ENCODE data around the gene SORCS2.

The SORCS2 gene

GRCh38 chr4:7758476-7758875 is 566.1 kb downstream of the SORCS2 start:
- Histone ChIP-seq H4K20me1 (ENCODE audit: control insufficient read depth, insufficient read depth, low read depth, low read length) (no peaks in the 10 kb centered on the region), H3K36me3 (ENCODE audit: control insufficient read depth, low read length) (no peaks in the 10 kb centered on the region), H3K79me2 (ENCODE audit: control insufficient read depth, low read length) (no peaks in the 10 kb centered on the region), H3K4me1 (ENCODE audit: control insufficient read depth, low read length) (peaks cover 9% of the 10 kb centered on the region), H3K4me3 (ENCODE audit: low read length) (no peak overlapping the region), H3F3A (ENCODE audit: control insufficient read depth, insufficient read depth) (no peaks in the 10 kb centered on the region), H3K9me3 (ENCODE audit: control insufficient read depth, insufficient read depth, low read length) (no peaks in the 10 kb centered on the region), H3K27ac (ENCODE audit: low read depth, low read length) (no peak overlapping the region), H3K4me2 (ENCODE audit: low read length) (no peak overlapping the region), H3K9me2 (replicated peaks; ENCODE audit: control insufficient read depth, low read length) (no peaks in the 10 kb centered on the region), H3K27me3 (ENCODE audit: control insufficient read depth, low read length) (peaks cover 13% of the 10 kb centered on the region)
- TF ChIP-seq EZH2phosphoT487 (IDR thresholded peaks at IDR 0.05; ENCODE audit: borderline replicate concordance, low read length) (no peak), CTCF (IDR thresholded peaks at IDR 0.05; ENCODE audit: low read depth, low read length, poor library complexity, severe bottlenecking) (no peak)

- H3F3A ChIP-seq (ENCODE audit: control insufficient read depth, insufficient read depth), result no peaks in the 10 kb centered on the region
- H3K27me3 ChIP-seq (ENCODE audit: control insufficient read depth, low read length), result peaks cover 13% of the 10 kb centered on the region
- H3K27ac ChIP-seq (ENCODE audit: low read depth, low read length), result no peak overlapping the region
- H3K4me1 ChIP-seq (ENCODE audit: control insufficient read depth, low read length), result peaks cover 9% of the 10 kb centered on the region
- no peaks in the 10 kb centered on the region for H3K79me2 ChIP-seq (ENCODE audit: control insufficient read depth, low read length)
- no peaks in the 10 kb centered on the region for H3K36me3 ChIP-seq (ENCODE audit: control insufficient read depth, low read length)
- TF ChIP-seq EZH2phosphoT487 (IDR thresholded peaks at IDR 0.05; ENCODE audit: borderline replicate concordance, low read length), result no peak
- TF ChIP-seq CTCF (IDR thresholded peaks at IDR 0.05; ENCODE audit: low read depth, low read length, poor library complexity, severe bottlenecking), result no peak
- H3K4me2 ChIP-seq (ENCODE audit: low read length), result peak overlapping the region; percentile 39
- peak overlapping the region; percentile 29 for H3K4me3 ChIP-seq (ENCODE audit: low read length)
- no peaks in the 10 kb centered on the region for H3K9me2 ChIP-seq (replicated peaks; ENCODE audit: control insufficient read depth, low read length)
- no peaks in the 10 kb centered on the region for H3K9me3 ChIP-seq (ENCODE audit: control insufficient read depth, insufficient read depth, low read length)
- no peaks in the 10 kb centered on the region for H4K20me1 ChIP-seq (ENCODE audit: control insufficient read depth, insufficient read depth, low read depth, low read length)
Measured at GRCh38 chr4:7759216-7759615, 566.9 kb downstream of the SORCS2 start.

GRCh38 chr4:7759635-7760034 is 567.3 kb downstream of the SORCS2 start:
- Histone ChIP-seq H3K4me3 (ENCODE audit: low read length) (peak overlapping the region; percentile 29), H3K4me1 (ENCODE audit: control insufficient read depth, low read length) (peaks cover 9% of the 10 kb centered on the region), H3K9me2 (replicated peaks; ENCODE audit: control insufficient read depth, low read length) (no peaks in the 10 kb centered on the region), H3K9me3 (ENCODE audit: control insufficient read depth, insufficient read depth, low read length) (no peaks in the 10 kb centered on the region), H3F3A (ENCODE audit: control insufficient read depth, insufficient read depth) (no peaks in the 10 kb centered on the region), H3K27me3 (ENCODE audit: control insufficient read depth, low read length) (peaks cover 13% of the 10 kb centered on the region), H3K79me2 (ENCODE audit: control insufficient read depth, low read length) (no peaks in the 10 kb centered on the region), H3K4me2 (ENCODE audit: low read length) (peak overlapping the region; percentile 39), H3K36me3 (ENCODE audit: control insufficient read depth, low read length) (no peaks in the 10 kb centered on the region), H4K20me1 (ENCODE audit: control insufficient read depth, insufficient read depth, low read depth, low read length) (no peaks in the 10 kb centered on the region), H3K27ac (ENCODE audit: low read depth, low read length) (no peak overlapping the region)
- TF ChIP-seq EZH2phosphoT487 (IDR thresholded peaks at IDR 0.05; ENCODE audit: borderline replicate concordance, low read length) (no peak), CTCF (IDR thresholded peaks at IDR 0.05; ENCODE audit: low read depth, low read length, poor library complexity, severe bottlenecking) (no peak)

GRCh38 chr4:7760228-7760627 is 567.9 kb downstream of the SORCS2 start:
- TF ChIP-seq EZH2phosphoT487 (IDR thresholded peaks at IDR 0.05; ENCODE audit: borderline replicate concordance, low read length), result no peak
- TF ChIP-seq CTCF (IDR thresholded peaks at IDR 0.05; ENCODE audit: low read depth, low read length, poor library complexity, severe bottlenecking), result no peak
- H3K79me2 ChIP-seq (ENCODE audit: control insufficient read depth, low read length), result no peaks in the 10 kb centered on the region

More at GRCh38 chr4:7760228-7760627, 567.9 kb downstream of the SORCS2 start:
- Histone ChIP-seq H4K20me1 (ENCODE audit: control insufficient read depth, insufficient read depth, low read depth, low read length) (no peaks in the 10 kb centered on the region), H3K9me3 (ENCODE audit: control insufficient read depth, insufficient read depth, low read length) (no peaks in the 10 kb centered on the region), H3K4me2 (ENCODE audit: low read length) (no peak overlapping the region), H3K9me2 (replicated peaks; ENCODE audit: control insufficient read depth, low read length) (no peaks in the 10 kb centered on the region), H3K4me3 (ENCODE audit: low read length) (no peak overlapping the region), H3F3A (ENCODE audit: control insufficient read depth, insufficient read depth) (no peaks in the 10 kb centered on the region), H3K36me3 (ENCODE audit: control insufficient read depth, low read length) (no peaks in the 10 kb centered on the region), H3K27me3 (ENCODE audit: control insufficient read depth, low read length) (peaks cover 13% of the 10 kb centered on the region), H3K27ac (ENCODE audit: low read depth, low read length) (no peak overlapping the region), H3K4me1 (ENCODE audit: control insufficient read depth, low read length) (peaks cover 9% of the 10 kb centered on the region)

Measured in DOHH2 (cell line).